Stimulated activated CD8-positive, alpha-beta memory T cell treated with anti-CD3 and anti-CD28 coated beads, Interleukin-7, amount 100 ng/mL, for 4 hours (primary cell): ENCODE data around the gene C1QL3.

Experiments
- DNase-seq, 2 donors: peaks; one replicate each; pipeline ENCODE4 v3.0.0-alpha.2; 2020; ENCODE audit warnings: low read depth in 2 of 2

C1QL3 gene

GRCh38 chr10:16493884-16494536, 27.7 kb downstream of the C1QL3 start:
- DNase-seq, result no peak

GRCh38 chr10:16491933-16492332, 29.7 kb downstream of the C1QL3 start:
- no peak for DNase-seq

DNA sequence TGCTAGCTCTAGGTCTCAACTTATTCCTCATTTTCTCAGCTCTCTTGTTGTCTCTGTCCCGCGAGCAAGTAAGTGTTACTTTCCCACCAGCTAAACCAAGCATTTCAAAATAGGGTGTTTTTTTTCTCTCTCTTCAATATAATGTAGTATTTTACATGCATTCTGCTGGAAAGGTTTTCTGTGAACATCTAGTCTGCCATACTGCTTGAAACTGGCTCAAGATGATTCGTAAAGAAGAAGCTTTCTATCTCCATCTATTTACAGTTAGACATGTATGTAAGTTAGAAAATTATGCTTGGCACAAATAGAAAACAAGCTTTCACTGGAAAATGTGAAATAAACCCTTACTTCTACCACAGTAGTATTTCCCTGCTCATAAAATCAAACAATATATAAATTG, 31.2 kb downstream of the C1QL3 start:
- no peak for DNase-seq

DNA sequence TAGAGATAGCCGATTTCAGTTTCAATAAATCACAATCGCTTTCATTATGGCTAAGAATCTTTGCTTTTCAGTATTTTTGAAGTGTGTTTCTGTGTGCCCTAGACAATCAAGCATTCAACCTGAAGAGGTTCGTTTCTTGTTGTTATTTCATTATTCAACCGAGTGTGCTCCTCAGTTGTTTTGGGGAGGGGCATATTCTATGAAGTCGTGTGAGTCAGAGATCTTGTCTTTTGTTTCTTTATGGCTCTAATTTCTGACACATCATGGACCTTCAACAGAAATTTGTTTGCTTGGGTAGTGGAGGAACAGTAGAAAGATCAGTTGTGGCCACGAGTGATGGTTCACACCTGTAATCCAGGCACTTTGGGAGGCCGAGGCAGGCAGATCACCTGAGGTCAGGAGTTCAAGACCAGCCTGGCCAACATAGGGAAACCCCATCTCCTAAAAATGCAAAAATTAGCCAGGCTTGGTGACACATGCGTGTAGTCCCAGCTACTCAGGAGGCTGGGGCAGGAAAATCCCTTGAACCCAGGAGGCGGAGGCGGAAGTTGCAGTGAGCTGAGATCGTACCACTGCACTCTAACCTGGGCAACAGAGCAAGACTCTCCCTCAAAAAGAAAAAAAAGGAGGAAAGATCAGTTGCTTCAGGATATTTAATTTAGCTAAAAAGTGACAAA, 38.3 kb downstream of the C1QL3 start:
- no peak for DNase-seq

DNA sequence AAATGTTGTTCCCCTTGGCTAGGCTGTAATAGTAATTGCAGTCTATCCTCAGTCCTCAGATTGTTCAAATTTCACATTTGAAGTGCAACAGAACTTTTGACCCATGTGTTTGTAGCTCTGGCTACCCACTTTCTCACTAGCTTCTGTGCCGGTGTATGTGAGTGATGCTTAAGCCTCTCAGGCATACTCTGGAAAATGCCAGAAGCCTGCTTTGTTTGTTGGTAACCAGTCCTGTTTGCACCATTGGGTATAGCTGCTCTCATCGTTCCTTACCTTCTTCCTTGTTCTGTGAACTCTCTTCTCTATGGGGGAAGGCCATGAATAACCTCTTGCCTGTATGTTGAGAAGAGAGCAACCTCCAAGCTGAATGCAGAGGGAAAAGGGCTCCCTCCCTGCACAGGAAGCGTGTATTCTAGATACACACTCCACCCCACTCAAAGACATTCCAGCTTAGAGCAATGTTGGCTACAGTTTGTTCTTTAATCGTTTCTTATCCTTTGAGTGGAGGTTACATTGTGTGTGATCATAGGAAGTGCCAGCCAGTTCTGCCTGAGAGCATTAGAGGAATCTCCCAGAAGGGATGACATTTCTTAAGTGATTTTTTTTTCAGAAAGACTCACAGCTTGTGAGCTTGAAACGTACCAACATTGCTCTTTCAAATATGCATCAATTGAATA, 40.5 kb downstream of the C1QL3 start:
- DNase-seq, result no peak

GRCh38 chr10:16478801-16479200, 42.9 kb downstream of the C1QL3 start:
- no peak for DNase-seq

DNA sequence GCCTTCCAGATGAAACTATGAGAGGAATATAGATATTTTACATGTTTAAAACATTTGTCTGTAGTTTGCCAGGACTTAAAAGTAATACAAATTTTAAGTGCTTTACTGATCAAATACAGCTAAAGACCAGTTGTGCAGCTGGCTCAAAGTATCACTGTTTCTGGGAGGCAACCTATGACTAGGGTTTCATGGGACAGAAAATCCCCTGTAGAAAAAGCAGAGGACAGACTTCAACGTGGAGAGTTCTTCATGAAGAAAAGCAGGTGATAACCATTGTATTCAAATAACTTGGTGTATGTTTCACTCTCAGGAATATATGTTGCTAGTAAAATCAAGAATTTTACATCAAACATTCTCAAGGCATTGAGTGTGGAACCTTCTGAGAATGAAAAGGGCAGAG, 43.9 kb downstream of the C1QL3 start:
- DNase-seq, result no peak

DNA sequence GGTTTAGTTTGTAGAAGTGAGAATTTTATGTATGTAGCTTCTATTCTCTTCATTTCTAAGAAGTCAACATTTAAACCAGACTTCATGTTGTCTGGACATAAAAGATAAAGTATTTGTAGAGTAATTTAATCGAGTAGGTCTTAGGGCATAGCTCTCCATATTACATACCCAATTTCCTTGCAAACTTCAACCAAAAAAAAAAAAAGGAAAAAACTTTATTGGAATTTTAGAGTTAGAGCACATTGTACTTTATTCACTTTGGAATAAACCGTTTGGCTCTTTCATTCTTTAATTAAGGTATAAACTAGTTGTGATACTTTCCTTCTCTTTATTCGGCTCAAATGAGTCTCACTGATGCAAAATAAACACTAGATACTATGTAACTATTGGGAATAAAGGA, 48.9 kb downstream of the C1QL3 start:
- no peak for DNase-seq

- peak; percentile 24 to 31 for DNase-seq
These were observed 50.9 kb downstream of the C1QL3 start for GRCh38 chr10:16470747-16471146.

GRCh38 chr10:16466001-16466400, 55.7 kb downstream of the C1QL3 start:
- no peak for DNase-seq
